GM20000 (cell line): ENCODE results near the gene PLD1.

Experiments
- DNase-seq: peaks from one replicate; pipeline ENCODE4 v3.0.0; 2012; ENCODE audit warnings: low spot score
- TF ChIP-seq, protein P1 (sequence below): IDR thresholded peaks from 2 replicates; pipeline ENCODE4 v1.5.1; 2012; ENCODE audit warnings: mild to moderate bottlenecking, control low read depth; ENCODE audit errors: extremely low read depth, missing control alignments

The PLD1 gene

DNA sequence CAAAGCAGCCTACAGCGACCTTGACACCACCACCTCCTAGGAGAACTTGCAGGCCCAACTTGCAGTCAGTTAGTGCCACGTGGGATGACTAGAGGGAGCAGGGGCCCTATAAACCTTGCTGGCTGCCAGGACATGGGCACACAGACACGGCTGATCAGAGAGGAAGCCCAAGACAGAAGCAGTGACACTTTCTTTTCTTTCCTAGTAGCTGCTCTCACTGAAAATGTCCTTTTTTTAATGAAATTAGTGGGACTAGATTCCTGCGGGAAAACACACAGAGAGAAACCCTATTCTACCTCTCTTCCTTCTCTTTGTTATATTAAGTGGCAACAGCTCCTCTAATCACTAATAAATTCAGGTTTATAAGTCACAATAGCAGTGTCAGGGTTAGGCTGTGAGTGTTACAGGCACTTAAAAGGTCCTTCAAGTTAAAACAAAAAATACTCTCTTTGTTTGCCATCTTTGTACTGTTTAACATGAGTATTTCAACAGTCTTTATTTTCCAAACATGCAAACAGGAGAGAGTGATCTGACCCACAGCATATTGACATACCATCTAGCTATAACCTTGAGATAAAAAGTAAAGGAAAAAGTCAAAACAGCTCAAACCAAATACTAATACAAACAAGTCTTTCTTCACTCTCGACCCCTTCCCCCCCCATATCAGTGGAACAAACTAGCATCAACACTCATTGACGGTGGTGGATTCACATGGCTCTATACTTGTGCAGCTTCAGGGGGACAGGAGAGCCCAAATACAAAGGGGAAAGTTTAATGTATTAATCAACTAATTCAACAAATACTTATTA, 30.7 kb upstream of the PLD1 start:
- TF ChIP-seq, protein P1, sequence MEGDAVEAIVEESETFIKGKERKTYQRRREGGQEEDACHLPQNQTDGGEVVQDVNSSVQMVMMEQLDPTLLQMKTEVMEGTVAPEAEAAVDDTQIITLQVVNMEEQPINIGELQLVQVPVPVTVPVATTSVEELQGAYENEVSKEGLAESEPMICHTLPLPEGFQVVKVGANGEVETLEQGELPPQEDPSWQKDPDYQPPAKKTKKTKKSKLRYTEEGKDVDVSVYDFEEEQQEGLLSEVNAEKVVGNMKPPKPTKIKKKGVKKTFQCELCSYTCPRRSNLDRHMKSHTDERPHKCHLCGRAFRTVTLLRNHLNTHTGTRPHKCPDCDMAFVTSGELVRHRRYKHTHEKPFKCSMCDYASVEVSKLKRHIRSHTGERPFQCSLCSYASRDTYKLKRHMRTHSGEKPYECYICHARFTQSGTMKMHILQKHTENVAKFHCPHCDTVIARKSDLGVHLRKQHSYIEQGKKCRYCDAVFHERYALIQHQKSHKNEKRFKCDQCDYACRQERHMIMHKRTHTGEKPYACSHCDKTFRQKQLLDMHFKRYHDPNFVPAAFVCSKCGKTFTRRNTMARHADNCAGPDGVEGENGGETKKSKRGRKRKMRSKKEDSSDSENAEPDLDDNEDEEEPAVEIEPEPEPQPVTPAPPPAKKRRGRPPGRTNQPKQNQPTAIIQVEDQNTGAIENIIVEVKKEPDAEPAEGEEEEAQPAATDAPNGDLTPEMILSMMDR = no peak
- DNase-seq = no peak

DNA sequence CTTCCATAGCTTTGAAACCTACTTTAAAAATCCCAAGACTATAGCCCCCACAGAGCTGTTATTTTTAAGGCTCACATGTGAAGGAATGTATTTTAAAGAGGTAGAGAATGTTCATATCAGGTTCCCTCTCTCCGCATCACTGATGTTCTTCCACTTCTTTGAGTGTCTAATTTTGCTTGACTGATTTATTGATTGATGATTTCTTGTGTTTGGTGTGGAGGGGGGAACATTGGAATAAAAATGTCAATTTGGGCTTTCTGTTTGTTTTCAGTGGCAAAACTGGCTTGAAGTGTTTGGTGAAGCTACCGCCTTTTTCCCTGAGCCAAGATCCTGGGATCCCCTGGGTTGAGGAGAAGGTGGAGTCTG, 30.1 kb upstream of the PLD1 start:
- no peak for DNase-seq
- TF ChIP-seq, protein P1 = no peak

DNA sequence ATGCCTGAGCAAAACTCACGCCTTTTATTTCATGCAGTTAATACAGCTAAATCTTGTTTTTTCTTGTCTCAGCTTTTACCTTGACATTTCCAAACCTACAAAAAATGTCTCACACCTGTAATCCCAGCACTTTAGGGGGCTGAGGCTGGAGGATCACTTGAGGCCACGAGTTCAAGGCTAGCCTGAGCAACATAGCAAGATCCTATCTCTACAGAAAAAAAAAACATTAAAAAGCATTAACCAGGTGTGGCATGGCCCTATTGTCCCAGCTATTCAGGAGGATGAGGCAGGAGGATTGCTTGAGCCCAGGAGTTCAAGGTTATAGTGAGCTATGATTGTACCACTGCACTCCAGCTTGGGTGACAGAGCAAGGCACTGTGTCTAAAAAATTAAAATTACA, 29.0 kb upstream of the PLD1 start:
- no peak for DNase-seq
- TF ChIP-seq, protein P1 = no peak

- no peak for DNase-seq
These were observed 28.0 kb upstream of the PLD1 start for GRCh38 chr3:171838218-171838720.

DNA sequence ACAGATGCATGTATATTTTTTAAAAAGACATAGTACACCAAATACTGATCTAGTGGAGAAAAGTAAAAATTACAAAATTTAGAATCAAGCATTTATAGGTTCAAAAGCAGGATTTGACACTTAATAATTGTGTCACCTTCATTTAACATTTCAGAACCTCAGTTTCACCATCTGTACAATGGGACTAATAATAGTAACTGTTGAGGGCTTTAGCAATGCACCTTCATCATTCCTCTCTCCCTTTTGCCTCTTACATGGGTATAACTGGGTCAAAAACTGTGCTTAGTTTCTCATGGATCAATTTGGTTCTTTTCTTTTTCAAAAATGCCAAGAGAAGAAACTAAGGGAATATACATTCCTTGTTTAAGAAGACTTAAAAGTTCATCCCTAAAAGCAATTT, 27.4 kb upstream of the PLD1 start:
- TF ChIP-seq, protein P1 = no peak
- no peak for DNase-seq

More at GRCh38 chr3:171838218-171838720, 28.0 kb upstream of the PLD1 start:
- TF ChIP-seq, protein P1 = no peak

GRCh38 chr3:171836855-171837254, 26.6 kb upstream of the PLD1 start:
- TF ChIP-seq, protein P1 = no peak
- no peak for DNase-seq

GRCh38 chr3:171835613-171836012, 25.3 kb upstream of the PLD1 start:
- no peak for DNase-seq
- TF ChIP-seq, protein P1 = no peak
